HAP-1 (cell line): ENCODE measurements around the gene CNTN4.

Source experiments
- DNase-seq, 2 experiments: peaks; one replicate each; pipeline ENCODE4 v3.0.0-alpha.2; 2016 to 2020; ENCODE audit warnings: low spot score in 2 of 2
- H3K27me3 ChIP-seq: fragments of 250-450 bp; sonication (Bioruptor Pico); 2 replicates; pipeline ENCODE4 v1.5.1; 2020; ENCODE audit warnings: low read depth, mild to moderate bottlenecking, moderate library complexity
- H3K36me3 ChIP-seq: fragments of 250-450 bp; sonication (Bioruptor Pico); replicated peaks from 2 replicates; pipeline ENCODE4 v1.5.1; 2020; ENCODE audit warnings: mild to moderate bottlenecking
- H3K4me1 ChIP-seq: fragments of 250-450 bp; sonication (Bioruptor Pico); 2 replicates; pipeline ENCODE4 v1.5.1; 2020; ENCODE audit warnings: mild to moderate bottlenecking
- H3K4me3 ChIP-seq: fragments of 250-450 bp; sonication (Bioruptor Pico); 2 replicates; pipeline ENCODE4 v1.5.1; 2020; ENCODE audit warnings: mild to moderate bottlenecking, moderate library complexity
- H3K9me3 ChIP-seq: fragments of 250-450 bp; sonication (Bioruptor Pico); 2 replicates; pipeline ENCODE4 v1.5.1; 2020; ENCODE audit warnings: mild to moderate bottlenecking, moderate library complexity
- in situ Hi-C: fragments of 300-500 bp; cut with MboI; formaldehyde crosslinking; loops from 3 replicates; pipeline ENCODE4 v1.14.3; 2020; ENCODE audit warnings: low sequenced_read_pairs, inconsistent platforms, mixed read lengths

The CNTN4 gene

DNA sequence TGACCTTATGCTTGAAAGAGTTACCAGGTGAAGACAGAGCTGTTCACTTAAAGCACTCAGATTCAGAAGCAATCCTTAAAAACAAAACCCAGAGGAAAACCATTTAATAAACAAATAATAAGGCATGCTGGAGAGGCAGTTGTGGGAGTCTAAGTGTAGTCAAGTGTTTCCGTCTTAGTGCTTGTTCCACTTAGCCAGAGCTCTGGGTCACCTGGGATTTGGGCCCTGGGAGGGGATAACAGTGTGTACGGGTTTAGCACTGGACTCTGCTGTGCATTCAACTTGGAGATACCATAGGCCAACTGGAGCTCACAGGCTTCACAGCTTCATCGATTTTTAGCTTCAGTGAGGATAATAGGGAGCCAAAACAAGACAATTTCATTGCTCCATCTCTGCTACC, 444.6 kb downstream of the CNTN4 start:
- no peak for DNase-seq
- Histone ChIP-seq H3K9me3 (no peaks in the 10 kb centered on the region), H3K4me1 (no peaks in the 10 kb centered on the region), H3K4me3 (no peak overlapping the region), H3K36me3 (no peaks in the 10 kb centered on the region), H3K27me3 (no peaks in the 10 kb centered on the region)
- in situ Hi-C loops: no loop called here

DNA sequence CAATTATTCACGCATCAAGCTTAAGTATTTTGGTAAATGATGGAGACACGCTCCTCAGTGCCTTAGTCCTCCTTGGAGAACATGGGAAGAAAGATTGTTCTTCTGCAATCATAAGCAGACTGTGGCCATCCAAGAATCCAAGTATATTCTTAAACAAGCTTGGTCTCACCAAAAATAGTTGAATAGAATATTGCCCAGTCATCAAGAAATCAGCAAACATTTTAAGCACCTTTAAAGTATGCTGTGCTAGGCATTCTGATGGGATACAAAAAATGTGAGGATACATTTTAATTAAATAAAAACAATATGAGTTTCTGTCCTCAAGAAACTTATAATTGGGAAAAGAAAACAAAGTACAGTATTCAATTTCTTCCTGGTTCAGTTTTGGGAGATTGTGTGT, 445.5 kb downstream of the CNTN4 start:
- Histone ChIP-seq H3K36me3 (no peaks in the 10 kb centered on the region), H3K27me3 (no peaks in the 10 kb centered on the region), H3K4me3 (no peak overlapping the region), H3K9me3 (no peaks in the 10 kb centered on the region), H3K4me1 (no peaks in the 10 kb centered on the region)
- in situ Hi-C loops: no loop called here
- no peak for DNase-seq

DNA sequence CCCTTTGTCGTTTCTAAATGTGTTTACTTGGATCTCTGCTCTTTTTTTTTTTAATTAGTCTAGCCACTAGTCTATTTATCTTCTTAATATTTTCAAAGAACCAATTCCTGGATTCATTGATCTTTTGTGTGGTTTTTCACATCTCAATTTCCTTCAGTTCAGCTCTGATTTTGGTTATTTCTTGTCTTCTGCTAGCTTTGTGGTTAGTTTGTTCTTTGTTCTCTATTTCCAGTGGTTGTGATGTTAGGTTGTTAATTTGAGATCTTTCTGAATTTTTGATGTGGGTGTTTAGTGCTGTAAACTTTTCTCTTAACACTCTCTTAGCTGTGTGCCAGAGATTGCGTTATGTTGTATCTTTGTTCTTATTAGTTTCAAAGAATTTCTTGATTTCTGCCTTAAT, 446.1 kb downstream of the CNTN4 start:
- H3K27me3 ChIP-seq: no peaks in the 10 kb centered on the region
- DNase-seq: no peak
- in situ Hi-C loops: no loop called here
- H3K4me3 ChIP-seq: no peak overlapping the region
- no peaks in the 10 kb centered on the region for H3K9me3 ChIP-seq
- no peaks in the 10 kb centered on the region for H3K36me3 ChIP-seq
- no peaks in the 10 kb centered on the region for H3K4me1 ChIP-seq

GRCh38 chr3:2547049-2547448, 448.4 kb downstream of the CNTN4 start:
- Histone ChIP-seq H3K27me3 (no peaks in the 10 kb centered on the region), H3K9me3 (no peaks in the 10 kb centered on the region), H3K4me1 (no peaks in the 10 kb centered on the region), H3K4me3 (no peak overlapping the region), H3K36me3 (no peaks in the 10 kb centered on the region)
- no peak for DNase-seq
- in situ Hi-C loops: no loop called here

- H3K4me3 ChIP-seq: no peak overlapping the region
- DNase-seq: no peak
- H3K4me1 ChIP-seq: no peaks in the 10 kb centered on the region
- no peaks in the 10 kb centered on the region for H3K36me3 ChIP-seq
- H3K9me3 ChIP-seq: no peaks in the 10 kb centered on the region
- H3K27me3 ChIP-seq: no peaks in the 10 kb centered on the region
- in situ Hi-C loops: no loop called here
Measured at GRCh38 chr3:2554656-2555055, 456.0 kb downstream of the CNTN4 start.

DNA sequence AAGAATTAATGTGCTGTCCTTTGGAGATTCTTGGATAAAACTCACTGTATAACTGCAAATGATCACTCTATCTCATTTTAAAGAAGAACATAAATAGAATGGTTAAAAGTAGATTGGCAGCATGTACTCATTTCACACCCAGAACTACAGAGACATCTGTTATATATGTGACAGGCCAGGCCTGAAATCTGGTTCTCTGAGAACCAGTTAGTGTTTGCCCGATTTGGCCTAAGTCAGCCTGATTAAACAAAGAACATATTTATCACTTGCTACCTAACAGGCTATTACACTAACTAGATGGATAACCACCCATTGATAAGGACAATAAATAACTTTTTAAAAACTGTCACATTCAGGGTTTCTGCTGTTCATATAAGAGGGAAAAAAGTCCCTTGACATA, 460.1 kb downstream of the CNTN4 start:
- H3K4me1 ChIP-seq: no peaks in the 10 kb centered on the region
- H3K27me3 ChIP-seq: no peaks in the 10 kb centered on the region
- no peaks in the 10 kb centered on the region for H3K9me3 ChIP-seq
- in situ Hi-C loops: no loop called here
- no peak overlapping the region for H3K4me3 ChIP-seq
- no peak for DNase-seq
- H3K36me3 ChIP-seq: no peaks in the 10 kb centered on the region

DNA sequence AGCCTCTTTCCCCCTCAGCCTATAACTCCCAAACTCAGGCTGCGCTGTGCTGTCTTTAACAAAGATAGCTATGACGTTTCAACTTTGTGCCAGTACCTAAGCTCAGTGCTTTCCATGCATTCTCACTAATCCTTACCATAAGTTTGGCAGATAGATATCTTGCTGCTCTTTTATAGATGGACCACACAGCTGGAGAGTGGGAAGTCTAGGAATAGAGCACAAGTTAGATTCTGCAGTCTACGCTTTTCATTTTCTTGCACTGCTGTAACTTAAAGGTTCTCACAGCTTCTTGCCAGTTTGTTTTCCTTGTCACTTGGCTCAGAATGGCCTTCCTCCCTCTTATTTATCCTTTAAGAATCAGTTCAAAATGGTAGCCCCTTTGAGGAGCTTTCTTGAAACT, 468.8 kb downstream of the CNTN4 start:
- in situ Hi-C loops: no loop called here
- Histone ChIP-seq H3K27me3 (no peaks in the 10 kb centered on the region), H3K36me3 (no peaks in the 10 kb centered on the region)

DNA sequence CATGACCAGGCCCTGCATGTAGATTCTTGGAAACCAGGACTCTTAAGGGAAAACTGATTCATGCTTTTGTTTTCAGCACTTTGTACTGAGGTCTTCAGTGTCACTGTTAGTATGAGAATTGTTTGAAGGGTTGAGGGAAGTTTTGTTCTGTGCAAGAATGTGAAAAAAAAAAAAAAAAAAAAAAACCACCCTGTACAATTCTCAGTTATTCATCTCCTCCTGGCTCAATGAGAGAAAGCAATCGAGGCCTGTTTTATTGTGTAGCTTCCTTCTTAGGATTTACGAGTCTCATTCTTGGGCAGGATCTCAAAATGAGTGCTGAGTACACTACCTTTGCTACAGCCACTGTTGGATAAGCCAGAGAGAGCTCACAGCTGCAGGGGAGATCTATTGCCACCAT, 469.5 kb downstream of the CNTN4 start:
- DNase-seq: no peak
- H3K36me3 ChIP-seq: no peaks in the 10 kb centered on the region
- H3K9me3 ChIP-seq: no peaks in the 10 kb centered on the region
- H3K27me3 ChIP-seq: no peaks in the 10 kb centered on the region
- no peak overlapping the region for H3K4me3 ChIP-seq
- no peaks in the 10 kb centered on the region for H3K4me1 ChIP-seq
- in situ Hi-C loops: no loop called here

More for the DNA sequence above, 468.8 kb downstream of the CNTN4 start:
- no peaks in the 10 kb centered on the region for H3K4me1 ChIP-seq
- H3K9me3 ChIP-seq: no peaks in the 10 kb centered on the region
- no peak for DNase-seq
- no peak overlapping the region for H3K4me3 ChIP-seq

GRCh38 chr3:2568929-2569328, 470.3 kb downstream of the CNTN4 start:
- no peak for DNase-seq
- Histone ChIP-seq H3K27me3 (no peaks in the 10 kb centered on the region), H3K4me1 (no peaks in the 10 kb centered on the region), H3K9me3 (no peaks in the 10 kb centered on the region), H3K36me3 (no peaks in the 10 kb centered on the region), H3K4me3 (no peak overlapping the region)
- in situ Hi-C loops: no loop called here

DNA sequence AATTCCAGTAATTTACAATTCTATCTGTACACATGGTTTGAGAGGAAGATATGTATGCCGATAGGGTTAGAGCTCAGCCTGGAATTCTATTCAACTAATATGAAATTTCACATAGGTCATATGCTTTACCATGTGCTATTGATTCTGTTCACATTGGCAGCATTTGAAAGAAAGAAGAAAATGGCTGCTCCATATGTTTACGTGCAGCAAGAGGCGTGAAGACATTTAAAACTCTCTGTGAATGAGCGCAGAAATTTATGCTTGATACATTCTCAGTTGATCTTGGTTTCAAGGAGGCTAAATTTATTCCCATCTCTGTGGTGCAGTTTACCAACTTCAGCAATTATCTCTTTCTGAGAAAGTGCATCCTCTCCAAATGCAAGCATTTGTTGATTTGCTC, 478.9 kb downstream of the CNTN4 start:
- in situ Hi-C loops: no loop called here
- Histone ChIP-seq H3K4me3 (no peak overlapping the region), H3K4me1 (no peaks in the 10 kb centered on the region), H3K27me3 (no peaks in the 10 kb centered on the region), H3K36me3 (no peaks in the 10 kb centered on the region), H3K9me3 (no peaks in the 10 kb centered on the region)
- DNase-seq: no peak

DNA sequence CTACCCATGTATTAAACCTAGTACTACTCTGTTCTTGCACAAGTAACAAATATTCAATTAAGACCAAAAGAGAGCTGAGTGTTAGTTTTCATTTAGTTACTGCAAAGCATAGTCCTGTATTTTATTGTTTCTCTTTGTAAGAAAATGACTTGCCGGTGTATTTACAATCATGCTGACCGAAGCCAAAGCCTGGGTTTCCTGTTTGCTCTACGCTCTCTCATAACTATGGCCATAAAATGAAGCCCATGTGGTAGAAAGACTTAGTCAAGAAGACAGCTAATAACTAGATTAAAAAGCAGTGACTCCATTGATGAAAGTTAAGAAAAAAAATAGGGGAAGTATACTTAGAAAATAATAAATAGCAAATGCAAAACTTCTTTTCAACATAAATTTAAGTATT, 479.9 kb downstream of the CNTN4 start:
- no peak for DNase-seq
- Histone ChIP-seq H3K4me1 (no peaks in the 10 kb centered on the region), H3K36me3 (no peaks in the 10 kb centered on the region), H3K27me3 (no peaks in the 10 kb centered on the region), H3K9me3 (no peaks in the 10 kb centered on the region), H3K4me3 (no peak overlapping the region)
- in situ Hi-C loops: no loop called here

- in situ Hi-C loops: no loop called here
- H3K36me3 ChIP-seq: no peaks in the 10 kb centered on the region
- H3K4me3 ChIP-seq: no peak overlapping the region
- no peaks in the 10 kb centered on the region for H3K4me1 ChIP-seq
- no peaks in the 10 kb centered on the region for H3K9me3 ChIP-seq
- DNase-seq: no peak
- H3K27me3 ChIP-seq: no peaks in the 10 kb centered on the region
Measured at GRCh38 chr3:2579206-2579605, 480.5 kb downstream of the CNTN4 start.

DNA sequence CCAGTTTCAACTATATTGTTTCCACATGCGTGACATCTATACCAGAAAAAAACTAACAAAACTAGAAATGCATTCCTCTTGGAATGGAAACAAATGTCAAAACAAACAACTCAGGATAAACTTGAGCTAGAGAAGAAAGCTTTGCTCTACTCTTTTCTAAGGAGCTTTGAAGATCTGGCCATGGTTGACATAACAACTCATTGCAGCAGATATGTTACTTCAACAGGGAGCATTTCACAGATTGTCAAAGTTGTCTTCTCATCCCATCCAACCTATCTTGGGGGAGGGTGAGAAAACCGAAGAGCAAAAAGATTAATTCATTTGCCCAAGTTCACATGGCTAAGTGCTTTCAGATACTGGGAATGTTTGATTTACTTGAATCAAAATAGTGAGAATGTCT, 484.4 kb downstream of the CNTN4 start:
- H3K4me1 ChIP-seq: no peaks in the 10 kb centered on the region
- in situ Hi-C loops: no loop called here
- no peak overlapping the region for H3K4me3 ChIP-seq
- no peaks in the 10 kb centered on the region for H3K36me3 ChIP-seq
- no peak for DNase-seq
- H3K9me3 ChIP-seq: no peaks in the 10 kb centered on the region
- H3K27me3 ChIP-seq: no peaks in the 10 kb centered on the region

DNA sequence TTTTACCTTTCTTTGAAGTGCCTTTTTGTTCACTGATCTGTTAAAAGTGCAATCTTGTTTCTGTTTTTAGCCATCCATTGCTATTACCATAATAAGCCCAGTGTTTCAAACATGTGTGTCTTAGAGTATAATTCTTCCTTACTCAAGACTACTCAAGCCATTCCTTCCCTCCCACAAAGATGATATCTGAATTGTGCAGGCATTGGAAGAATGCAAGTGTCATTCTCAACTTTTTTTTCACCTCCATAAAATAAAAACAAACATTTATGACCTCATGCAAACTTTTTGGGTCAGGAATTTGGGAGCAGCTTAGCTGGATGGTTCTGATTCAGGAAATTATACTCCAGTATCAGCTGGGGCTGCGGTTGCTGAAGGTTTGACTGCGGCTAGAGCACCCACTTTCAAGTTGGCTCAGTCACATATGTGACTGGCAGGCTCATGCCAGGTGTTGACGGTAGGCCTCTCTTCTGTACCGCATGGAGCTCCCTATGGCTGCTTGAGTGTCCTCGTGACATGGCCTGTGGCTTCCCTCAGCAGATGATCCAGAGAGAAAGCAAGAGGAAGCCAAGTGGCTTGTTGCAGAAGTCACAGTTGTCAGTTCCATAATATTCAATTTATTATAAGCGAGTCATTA, 490.8 kb downstream of the CNTN4 start:
- in situ Hi-C loops: no loop called here
- H3K4me3 ChIP-seq: no peak overlapping the region
- no peak for DNase-seq
- no peaks in the 10 kb centered on the region for H3K4me1 ChIP-seq
- no peaks in the 10 kb centered on the region for H3K9me3 ChIP-seq
- no peaks in the 10 kb centered on the region for H3K36me3 ChIP-seq
- H3K27me3 ChIP-seq: no peaks in the 10 kb centered on the region

GRCh38 chr3:2595486-2595885, 496.8 kb downstream of the CNTN4 start:
- H3K9me3 ChIP-seq: no peaks in the 10 kb centered on the region
- no peak overlapping the region for H3K4me3 ChIP-seq
- no peaks in the 10 kb centered on the region for H3K4me1 ChIP-seq
- DNase-seq: no peak
- in situ Hi-C loops: no loop called here
- H3K36me3 ChIP-seq: no peaks in the 10 kb centered on the region
- no peaks in the 10 kb centered on the region for H3K27me3 ChIP-seq
